ENCODE data around the gene DCAF11. TPM values are rescaled to one million over a fixed set of nuclear protein-coding genes. Genes with fewer than 3 reads are reported as not detected.

Gene DCAF11
- polyA plus RNA-seq, 3 donors from 2014 or later: 91.1 to 129 (median 98.2) TPM

DNA sequence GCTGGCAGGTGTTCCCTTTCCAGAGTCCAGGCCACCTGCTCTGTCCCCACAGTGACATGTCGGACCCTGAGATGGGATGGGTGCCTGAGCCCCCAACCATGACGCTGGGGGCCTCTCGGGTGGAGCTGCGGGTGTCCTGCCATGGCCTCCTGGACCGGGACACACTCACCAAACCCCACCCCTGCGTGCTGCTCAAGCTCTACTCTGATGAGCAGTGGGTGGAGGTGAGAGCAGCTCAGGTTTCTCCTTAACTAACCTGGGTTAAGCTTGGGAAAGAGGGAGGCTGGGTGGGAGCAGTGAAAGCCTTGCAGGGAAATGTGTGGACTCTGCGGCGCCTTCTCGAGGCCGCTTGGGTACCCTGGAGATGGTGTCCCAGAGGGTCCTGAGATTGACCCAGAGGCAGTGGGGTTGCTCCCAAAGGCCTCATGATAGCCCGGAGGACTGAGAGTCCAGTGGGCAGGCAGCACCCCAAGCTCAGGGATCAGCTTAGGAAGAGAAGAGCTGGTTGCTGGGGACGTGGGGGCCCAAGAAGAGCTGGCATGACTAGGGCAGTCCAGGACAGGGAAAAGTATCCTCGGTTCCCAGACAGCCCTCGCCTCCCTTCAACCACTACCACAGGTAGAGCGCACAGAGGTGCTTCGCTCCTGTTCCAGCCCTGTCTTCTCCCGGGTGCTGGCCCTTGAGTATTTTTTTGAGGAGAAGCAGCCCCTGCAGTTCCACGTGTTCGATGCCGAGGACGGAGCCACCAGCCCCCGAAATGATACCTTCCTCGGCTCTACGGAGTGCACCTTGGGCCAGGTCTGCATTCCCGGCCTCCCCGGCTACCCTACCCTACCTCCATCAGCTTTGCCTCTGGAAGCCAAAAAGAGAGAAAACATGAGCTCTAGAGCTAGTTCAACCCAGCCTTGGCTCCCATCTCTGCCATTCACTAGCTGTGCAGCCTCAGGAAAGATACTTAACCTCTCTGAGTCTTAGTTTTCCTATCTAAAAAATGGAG, 41.4 kb upstream of the DCAF11 start:
- no peak for DNase-seq
- H3K4me1 Mint-ChIP-seq: no peaks in the 10 kb centered on the region
- peak overlapping the region in 1 of 6 donors; percentile 62 for H3K27ac Mint-ChIP-seq
- peaks cover 0 to 5% (median 5%) of the 10 kb centered on the region in 3 donors for H3K36me3 Mint-ChIP-seq
- no peak overlapping the region for H3K4me3 Mint-ChIP-seq
- H3K9me3 Mint-ChIP-seq: no peaks in the 10 kb centered on the region
- peaks cover 0 to 3% (median 2%) of the 10 kb centered on the region in 3 donors for H3K27me3 Mint-ChIP-seq (ENCODE audit: low read depth in 3 of 3)

DNA sequence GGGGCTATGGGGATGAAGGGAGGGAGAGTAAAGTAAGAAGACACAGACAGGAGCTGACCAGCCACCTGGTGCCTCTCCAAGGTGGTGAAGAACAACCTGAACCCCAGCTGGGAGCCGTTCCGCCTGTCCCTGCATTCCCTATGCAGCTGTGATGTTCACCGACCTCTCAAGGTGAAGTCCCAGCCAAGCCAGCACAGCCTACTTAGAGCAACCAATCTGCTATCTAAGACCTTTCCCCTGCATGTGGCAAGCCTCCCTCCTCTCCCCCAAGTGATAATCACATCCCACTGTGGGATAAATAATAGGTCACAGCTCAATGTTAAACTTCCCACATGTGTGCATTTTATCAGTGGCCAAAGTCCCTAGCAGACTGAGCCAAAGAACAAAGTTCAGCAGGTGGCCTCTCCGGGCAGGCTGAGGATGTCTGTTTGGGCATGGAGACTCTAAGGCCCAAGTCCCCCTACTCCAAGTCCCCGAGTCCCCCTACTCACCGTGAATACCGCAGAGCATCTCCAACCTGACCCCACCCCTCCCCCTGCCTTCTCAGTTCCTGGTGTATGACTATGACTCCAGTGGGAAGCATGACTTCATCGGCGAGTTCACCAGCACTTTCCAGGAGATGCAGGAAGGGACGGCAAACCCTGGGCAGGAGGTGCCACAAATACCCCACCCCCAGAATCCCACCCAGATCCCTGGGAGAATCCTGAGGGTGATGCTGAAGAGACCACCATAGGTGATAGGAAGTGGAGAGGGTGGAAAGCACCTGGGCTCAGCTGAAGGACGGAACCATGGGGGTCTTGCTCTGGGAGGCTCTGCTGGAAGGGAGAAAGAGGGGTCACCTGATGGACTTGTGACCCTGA, 39.7 kb upstream of the DCAF11 start:
- Mint-ChIP-seq H3K9me3 (no peaks in the 10 kb centered on the region), H3K27ac (peak overlapping the region in 1 of 6 donors; percentile 32), H3K4me1 (no peaks in the 10 kb centered on the region), H3K4me3 (no peak overlapping the region), H3K36me3 (peaks cover 0 to 5% (median 5%) of the 10 kb centered on the region in 3 donors), H3K27me3 (ENCODE audit: low read depth in 3 of 3) (peaks cover 0 to 4% (median 3%) of the 10 kb centered on the region in 3 donors)
- DNase-seq: no peak

DNA sequence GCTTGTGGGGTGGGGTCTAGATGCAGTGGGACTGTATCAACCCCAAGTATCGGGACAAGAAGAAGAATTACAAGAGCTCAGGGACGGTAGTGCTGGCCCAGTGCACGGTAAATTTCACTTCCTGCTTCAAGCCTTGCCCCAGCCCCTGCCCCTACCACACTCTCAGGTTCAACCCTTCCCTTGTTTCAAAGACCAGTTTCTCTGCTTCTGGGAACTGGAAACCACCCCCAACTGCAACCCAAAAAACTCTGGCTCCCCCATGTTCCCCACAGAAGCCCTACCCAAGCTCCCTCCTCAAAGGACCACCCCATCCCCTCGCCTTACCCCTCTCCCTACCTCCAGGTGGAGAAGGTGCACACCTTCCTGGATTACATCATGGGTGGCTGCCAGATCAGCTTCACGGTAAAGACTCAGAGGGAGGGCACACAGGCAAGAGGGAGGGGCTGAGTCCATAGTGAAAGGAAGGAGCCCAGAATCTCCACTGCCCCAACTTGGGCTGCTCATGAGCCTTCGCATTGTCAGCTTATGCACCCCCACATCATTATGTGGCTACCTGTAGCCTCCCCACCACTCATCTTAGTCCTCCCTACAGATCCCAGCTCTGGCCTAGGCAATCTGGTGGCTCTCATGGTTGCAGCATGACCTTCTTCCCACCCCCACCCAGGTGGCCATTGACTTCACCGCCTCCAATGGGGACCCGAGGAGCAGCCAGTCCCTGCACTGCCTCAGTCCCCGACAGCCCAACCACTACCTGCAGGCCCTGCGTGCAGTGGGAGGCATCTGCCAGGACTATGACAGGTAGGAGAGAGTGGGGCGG, 38.9 kb upstream of the DCAF11 start:
- H3K4me1 Mint-ChIP-seq: peaks cover 6 to 7% of the 10 kb centered on the region in 2 donors
- H3K27ac Mint-ChIP-seq: no peak overlapping the region
- no peak for DNase-seq
- H3K9me3 Mint-ChIP-seq: no peaks in the 10 kb centered on the region
- peaks cover 0 to 4% (median 3%) of the 10 kb centered on the region in 3 donors for H3K27me3 Mint-ChIP-seq (ENCODE audit: low read depth in 3 of 3)
- no peaks in the 10 kb centered on the region for H3K36me3 Mint-ChIP-seq
- H3K4me3 Mint-ChIP-seq: no peak overlapping the region

DNA sequence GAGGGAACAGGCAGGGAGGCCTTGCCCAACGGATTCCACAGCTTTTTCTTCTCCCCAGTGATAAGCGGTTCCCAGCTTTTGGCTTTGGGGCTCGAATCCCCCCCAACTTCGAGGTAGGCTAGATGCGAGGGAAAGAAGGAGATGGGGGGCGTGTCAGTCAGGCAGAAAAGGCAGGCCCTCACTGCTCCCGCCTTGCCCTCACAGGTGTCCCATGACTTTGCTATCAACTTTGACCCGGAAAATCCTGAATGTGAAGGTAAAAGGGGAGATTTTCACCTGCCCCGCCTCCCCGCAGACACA, 38.3 kb upstream of the DCAF11 start:
- Mint-ChIP-seq H3K27me3 (ENCODE audit: low read depth in 3 of 3) (peaks cover 0 to 4% (median 3%) of the 10 kb centered on the region in 3 donors), H3K27ac (no peak overlapping the region), H3K9me3 (no peaks in the 10 kb centered on the region), H3K4me1 (peaks cover 9 to 11% of the 10 kb centered on the region in 2 donors), H3K4me3 (no peak overlapping the region), H3K36me3 (no peaks in the 10 kb centered on the region)
- no peak for DNase-seq

DNA sequence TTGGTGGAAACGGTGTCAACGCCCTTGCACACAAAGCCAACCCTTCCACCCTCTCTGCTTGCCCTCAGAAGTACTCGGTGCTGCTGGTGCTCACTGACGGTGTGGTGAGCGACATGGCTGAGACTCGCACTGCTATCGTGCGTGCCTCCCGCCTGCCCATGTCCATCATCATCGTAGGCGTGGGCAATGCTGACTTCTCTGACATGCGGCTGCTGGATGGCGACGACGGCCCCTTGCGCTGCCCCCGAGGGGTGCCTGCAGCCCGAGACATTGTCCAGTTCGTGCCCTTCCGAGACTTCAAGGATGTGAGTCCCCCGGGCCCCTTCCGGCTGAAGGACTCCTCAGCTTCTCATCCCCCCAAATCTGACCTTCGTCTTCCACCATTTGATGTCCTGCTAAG, 37.5 kb upstream of the DCAF11 start:
- peak overlapping the region in 1 of 6 donors; percentile 64 for H3K27ac Mint-ChIP-seq
- H3K4me1 Mint-ChIP-seq: peaks cover 11 to 13% of the 10 kb centered on the region in 2 donors
- H3K27me3 Mint-ChIP-seq (ENCODE audit: low read depth in 3 of 3): peaks cover 0 to 4% (median 3%) of the 10 kb centered on the region in 3 donors
- H3K9me3 Mint-ChIP-seq: no peaks in the 10 kb centered on the region
- no peak for DNase-seq
- no peaks in the 10 kb centered on the region for H3K36me3 Mint-ChIP-seq
- H3K4me3 Mint-ChIP-seq: no peak overlapping the region

DNA sequence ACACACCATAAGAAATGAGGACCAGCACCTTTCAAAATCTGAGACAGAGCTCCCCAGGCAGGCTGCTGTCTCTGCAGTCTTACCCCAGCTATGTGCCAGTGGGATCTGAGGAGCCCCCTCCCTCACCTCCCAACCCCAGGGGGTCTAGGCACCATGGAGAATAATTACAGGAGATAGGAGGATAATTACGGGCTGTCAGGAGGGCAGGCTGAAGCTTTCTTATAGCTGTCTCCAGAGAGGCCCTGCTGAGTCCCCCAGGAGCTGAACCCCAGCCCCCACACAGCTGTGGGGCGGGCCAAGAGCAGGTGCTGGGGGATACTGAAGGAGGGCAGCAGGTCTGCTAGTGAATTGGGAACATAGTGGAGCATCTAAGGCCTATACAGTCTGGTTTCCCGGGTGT, 36.4 kb upstream of the DCAF11 start:
- Mint-ChIP-seq H3K4me3 (no peak overlapping the region), H3K27ac (no peak overlapping the region), H3K4me1 (peaks cover 11 to 13% of the 10 kb centered on the region in 2 donors), H3K9me3 (no peaks in the 10 kb centered on the region), H3K36me3 (no peaks in the 10 kb centered on the region), H3K27me3 (ENCODE audit: low read depth in 3 of 3) (peaks cover 0 to 4% (median 3%) of the 10 kb centered on the region in 3 donors)
- no peak for DNase-seq

DNA sequence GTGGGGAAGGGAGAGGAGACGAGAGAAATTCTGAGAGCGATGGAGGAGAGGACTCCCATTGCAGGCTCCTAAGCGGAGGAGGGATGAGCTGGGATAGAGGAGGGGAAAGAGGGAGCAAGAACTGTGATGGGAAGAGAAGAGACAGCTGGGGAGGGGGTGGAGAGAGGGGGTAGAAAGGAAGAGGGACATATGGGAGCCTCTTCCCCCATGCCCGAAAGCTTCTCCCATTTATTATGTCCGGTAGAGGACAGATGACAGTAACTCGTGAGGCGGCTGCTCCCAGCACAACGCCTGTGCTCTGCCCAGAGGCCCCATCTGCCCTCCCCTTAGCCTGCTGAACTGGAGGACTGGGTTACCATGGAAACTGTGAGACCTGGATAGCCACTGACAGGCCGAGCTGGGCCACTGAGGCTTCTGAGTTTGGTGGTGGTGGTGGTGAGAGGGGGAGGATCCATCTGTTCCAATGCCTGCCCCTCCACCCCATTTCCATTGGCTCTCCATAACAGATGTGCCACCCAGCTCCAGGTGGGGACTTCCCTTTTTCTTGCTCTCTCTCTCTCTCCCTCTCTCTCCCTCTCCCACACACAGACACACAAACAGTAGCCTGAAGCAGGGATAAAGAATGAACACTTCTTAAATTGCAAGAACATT, 35.0 kb upstream of the DCAF11 start:
- no peak for DNase-seq
- no peak overlapping the region for H3K27ac Mint-ChIP-seq
- peaks cover 11 to 13% of the 10 kb centered on the region in 2 donors for H3K4me1 Mint-ChIP-seq
- H3K4me3 Mint-ChIP-seq: peak overlapping the region in 4 of 5 donors; percentile 82 to 85 (median 84)
- H3K9me3 Mint-ChIP-seq: no peaks in the 10 kb centered on the region
- peaks cover 0 to 5% (median 3%) of the 10 kb centered on the region in 3 donors for H3K27me3 Mint-ChIP-seq (ENCODE audit: low read depth in 3 of 3)
- no peaks in the 10 kb centered on the region for H3K36me3 Mint-ChIP-seq

DNA sequence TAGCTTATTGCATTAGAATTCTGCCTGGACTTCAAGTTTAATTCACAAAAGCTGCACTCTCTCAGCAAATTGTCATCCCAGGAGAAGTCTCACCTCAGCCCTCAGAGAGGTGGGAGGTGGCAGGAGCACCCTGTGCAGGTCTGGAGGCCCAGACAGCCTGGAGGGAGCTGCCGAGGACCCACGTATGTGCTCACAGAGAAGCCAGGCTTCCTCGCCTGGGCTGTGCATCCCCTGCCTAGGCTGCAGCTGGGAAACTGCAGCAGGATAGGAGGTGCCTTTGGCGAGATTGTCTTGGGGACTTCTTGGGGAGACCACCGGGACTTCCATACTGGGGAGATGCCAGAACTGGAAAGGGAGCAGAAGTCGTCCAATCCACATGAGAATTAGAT, 34.4 kb upstream of the DCAF11 start:
- peak overlapping the region in 1 of 6 donors; percentile 31 for H3K27ac Mint-ChIP-seq

DNA sequence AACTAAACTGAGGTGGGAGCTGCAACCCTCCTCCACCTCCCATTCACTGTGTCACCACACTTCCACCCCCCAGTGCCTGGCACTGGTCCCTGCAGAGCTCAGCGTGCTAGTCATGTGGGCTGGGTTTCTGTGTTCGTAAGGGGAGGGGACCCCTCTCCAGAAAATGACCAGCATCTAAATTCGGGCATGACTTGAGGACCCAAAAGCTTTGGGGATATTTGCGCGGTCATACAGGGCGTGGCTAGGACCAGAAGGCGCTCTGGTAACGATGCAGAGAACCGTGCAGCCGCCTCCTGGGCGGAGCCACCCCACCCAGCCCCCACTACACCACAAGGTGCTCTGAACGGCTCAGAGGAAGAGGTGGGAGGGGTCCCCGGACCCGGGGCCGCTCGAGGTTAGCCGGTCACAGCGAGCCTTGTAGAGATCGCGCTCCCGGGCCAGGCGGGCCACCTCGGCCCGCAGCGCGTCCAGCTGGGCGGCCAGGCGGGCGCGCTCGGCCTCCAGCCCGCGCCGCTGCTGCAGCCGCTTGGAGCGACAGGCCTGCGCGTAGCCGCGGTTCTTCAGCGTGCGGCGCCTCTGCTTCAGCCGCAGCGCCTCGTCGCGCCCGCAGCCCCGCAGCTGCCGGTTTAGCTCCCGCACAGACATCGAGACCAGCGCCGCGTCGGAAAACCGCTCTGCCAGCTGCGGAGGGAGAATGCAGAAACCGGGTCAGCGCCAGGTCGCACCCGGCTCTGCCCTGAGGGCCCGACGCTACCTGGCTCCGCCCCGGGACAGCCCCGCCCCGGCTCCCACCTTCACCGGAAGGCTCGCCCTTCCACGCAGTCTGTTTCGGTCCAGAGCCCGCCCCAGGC, 33.5 kb upstream of the DCAF11 start:
- H3K36me3 Mint-ChIP-seq: no peaks in the 10 kb centered on the region
- peaks cover 0 to 5% (median 0%) of the 10 kb centered on the region in 3 donors for H3K27me3 Mint-ChIP-seq (ENCODE audit: low read depth in 3 of 3)
- peak; percentile 45 to 51 (median 49) for DNase-seq
- peaks cover 11 to 13% of the 10 kb centered on the region in 2 donors for H3K4me1 Mint-ChIP-seq
- peak overlapping the region; percentile 82 to 86 (median 85) for H3K4me3 Mint-ChIP-seq
- H3K9me3 Mint-ChIP-seq: no peaks in the 10 kb centered on the region
- peak overlapping the region in 4 of 6 donors; percentile 55 to 68 (median 63) for H3K27ac Mint-ChIP-seq

More for the DNA sequence above, 34.4 kb upstream of the DCAF11 start:
- no peak for DNase-seq
- no peaks in the 10 kb centered on the region for H3K9me3 Mint-ChIP-seq
- no peaks in the 10 kb centered on the region for H3K36me3 Mint-ChIP-seq
- peaks cover 0 to 5% (median 3%) of the 10 kb centered on the region in 3 donors for H3K27me3 Mint-ChIP-seq (ENCODE audit: low read depth in 3 of 3)
- H3K4me3 Mint-ChIP-seq: peak overlapping the region; percentile 82 to 86 (median 85)
- H3K4me1 Mint-ChIP-seq: peaks cover 11 to 13% of the 10 kb centered on the region in 2 donors

DNA sequence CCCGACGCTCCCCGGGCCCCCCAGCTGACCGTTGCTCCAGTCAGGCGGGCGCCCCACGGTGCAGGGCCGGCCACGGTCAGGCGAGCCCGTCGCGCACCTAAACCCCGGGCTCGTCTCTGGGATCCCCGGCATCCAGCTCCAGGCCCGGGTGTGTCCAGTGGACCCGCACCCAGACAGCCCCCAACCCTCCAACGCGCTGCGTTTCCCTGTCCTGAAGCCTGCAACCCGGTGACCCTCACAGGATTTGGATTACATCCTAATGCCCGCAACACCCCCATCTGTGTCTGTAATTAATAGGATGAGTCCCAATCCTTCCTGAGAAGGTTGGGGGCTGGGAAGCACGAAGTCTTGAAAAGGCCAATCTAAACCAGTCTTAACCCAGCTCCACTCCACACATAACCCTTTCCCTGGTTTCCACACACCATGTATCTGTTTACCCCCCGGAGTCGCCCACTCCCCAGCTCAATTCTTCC, 32.8 kb upstream of the DCAF11 start:
- Mint-ChIP-seq H3K36me3 (no peaks in the 10 kb centered on the region), H3K27me3 (ENCODE audit: low read depth in 3 of 3) (peaks cover 0 to 7% (median 0%) of the 10 kb centered on the region in 3 donors), H3K4me3 (peak overlapping the region; percentile 80 to 86 (median 83)), H3K9me3 (no peaks in the 10 kb centered on the region), H3K27ac (peak overlapping the region in 4 of 6 donors; percentile 35 to 75 (median 49)), H3K4me1 (peaks cover 11 to 13% of the 10 kb centered on the region in 2 donors)
- DNase-seq: no peak

DNA sequence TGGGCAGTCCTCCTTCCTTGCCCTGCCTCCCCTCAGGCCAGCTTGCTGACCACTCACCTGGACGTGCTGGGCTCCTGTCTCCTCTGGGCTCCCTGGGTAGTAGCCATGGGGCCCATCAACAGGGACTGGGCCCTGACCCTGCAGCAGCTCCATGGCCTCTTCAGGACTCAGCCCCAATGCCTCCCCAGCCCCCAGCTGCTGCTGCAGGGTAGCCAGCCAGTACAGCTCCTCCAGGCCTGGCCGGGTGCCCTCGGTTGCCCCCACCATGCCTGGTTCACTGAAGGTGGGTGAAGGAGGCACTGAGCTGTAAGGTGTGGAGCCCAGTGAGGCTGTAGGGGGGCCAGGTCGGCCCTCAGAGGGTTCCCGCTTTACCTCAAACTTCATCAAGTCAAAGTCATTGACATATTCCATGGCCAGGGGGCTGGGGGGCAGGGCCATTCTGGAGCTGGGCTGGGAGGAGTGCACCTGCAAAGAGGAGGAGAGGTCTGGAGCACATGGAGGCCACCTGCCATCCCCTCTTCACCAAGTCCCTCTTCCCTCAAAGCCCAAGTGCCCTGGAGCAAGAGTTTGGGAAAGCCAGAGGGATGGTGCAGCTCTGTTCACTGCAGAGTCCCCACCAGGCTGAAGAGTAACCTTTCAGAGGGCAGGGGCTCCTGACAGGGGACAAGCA, 32.0 kb upstream of the DCAF11 start:
- Mint-ChIP-seq H3K9me3 (no peaks in the 10 kb centered on the region), H3K36me3 (peaks cover 0 to 4% (median 0%) of the 10 kb centered on the region in 3 donors), H3K4me1 (peaks cover 11 to 13% of the 10 kb centered on the region in 2 donors), H3K27me3 (ENCODE audit: low read depth in 3 of 3) (peaks cover 0 to 7% (median 0%) of the 10 kb centered on the region in 3 donors), H3K27ac (peak overlapping the region in 2 of 6 donors; percentile 24 to 62), H3K4me3 (peak overlapping the region; percentile 80 to 86 (median 83))
- DNase-seq: no peak
